Stimulated activated CD4-positive, alpha-beta T cell treated with anti-CD3 and anti-CD28 coated beads, Interleukin-15, amount 100 ng/mL, for 48 hours (primary cell): Measurements from ENCODE around the gene CCT6A.
"Not testable (repeated sequence)": the region's sequence is repeated elsewhere in the genome, so short reads cannot be mapped to it uniquely, and the experiment has no call there.

Experiments
- DNase-seq, 2 donors: peaks; one replicate each; pipeline ENCODE4 v3.0.0-alpha.2; 2020; ENCODE audit warnings: low read depth in 2 of 2

Gene CCT6A

GRCh38 chr7:56051053-56051338 is 569 bp upstream of the CCT6A start:
- no peak for DNase-seq

GRCh38 chr7:56053379-56053778 is 1.8 kb downstream of the CCT6A start:
- no peak for DNase-seq

- no peak for DNase-seq
These were observed 2.4 kb downstream of the CCT6A start for GRCh38 chr7:56053993-56054392.

GRCh38 chr7:56062382-56062781 is 10.8 kb downstream of the CCT6A start:
- no peak for DNase-seq

GRCh38 chr7:56063500-56063881 is 11.9 kb downstream of the CCT6A start:
- DNase-seq = no peak

GRCh38 chr7:56063882-56064625 is 12.5 kb downstream of the CCT6A start, which contains the start of gene SUMF2:
Gene SUMF2 (plus strand): TSS chr7:56064286. CDS start chr7:56064312, 26 bp downstream.
- DNase-seq = peak; percentile 75 to 87

- DNase-seq = not testable (repeated sequence)
These were observed 14.8 kb downstream of the CCT6A start for GRCh38 chr7:56066376-56066775.

GRCh38 chr7:56074371-56074791 is 22.8 kb downstream of the CCT6A start:
- DNase-seq = peak; percentile 41 to 53

- no peak for DNase-seq
These were observed 26.1 kb downstream of the CCT6A start for GRCh38 chr7:56077681-56078080.

GRCh38 chr7:56078196-56078595 is 26.6 kb downstream of the CCT6A start:
- DNase-seq = no peak

- no peak for DNase-seq
These were observed 28.1 kb downstream of the CCT6A start for GRCh38 chr7:56079450-56080185.

GRCh38 chr7:56080726-56081435 is 29.3 kb downstream of the CCT6A start:
- not testable (repeated sequence) for DNase-seq

GRCh38 chr7:56081626-56082340 is 30.2 kb downstream of the CCT6A start:
- DNase-seq = no peak

GRCh38 chr7:56083150-56083785 is 31.7 kb downstream of the CCT6A start:
- DNase-seq = no peak

GRCh38 chr7:56086761-56087160 is 35.2 kb downstream of the CCT6A start:
- no peak for DNase-seq

GRCh38 chr7:56087445-56087844 is 35.9 kb downstream of the CCT6A start:
- no peak for DNase-seq

- no peak for DNase-seq
These were observed 40.0 kb downstream of the CCT6A start for GRCh38 chr7:56091591-56091990.

GRCh38 chr7:56092388-56092787 is 40.8 kb downstream of the CCT6A start:
- not testable (repeated sequence) for DNase-seq

- DNase-seq = no peak
These were observed 41.4 kb downstream of the CCT6A start, which contains the start of gene PHKG1 for GRCh38 chr7:56092789-56093531. Gene PHKG1 (minus strand): TSS chr7:56092952. CDS start chr7:56088941, 4,011 bp downstream.

- no peak for DNase-seq
These were observed 46.1 kb downstream of the CCT6A start for GRCh38 chr7:56097700-56098099.
